Activated naive CD8-positive, alpha-beta T cell treated with anti-CD3 and anti-CD28 coated beads, Interleukin-2, amount 10 ng/mL, durations not matched to agents 7 days and 5 days (primary cell): ENCODE data around the gene PTH1R. TPM values are rescaled to one million over a fixed set of nuclear protein-coding genes. Genes with fewer than 3 reads are reported as not detected.

Source experiments
- ATAC-seq: fragments of 150-1000 bp; cut with Tn5 transposase; one replicate; pipeline ENCODE4 v1.10.0; 2021; ENCODE audit warnings: low read depth, moderate library complexity
- POLR2A ChIA-PET: fragments of 350-600 bp; sonication (Branson Sonifier 250); formaldehyde crosslinking; loops from one replicate; lab custom pipeline; 2021; ENCODE audit warnings: antibody characterized with exemption; lab: Charles Lee
- DNase-seq: peaks from one replicate; pipeline ENCODE4 v3.0.0; 2021
- H3K27ac Mint-ChIP-seq: one replicate; pipeline ENCODE4 v1.8.0; 2022; ENCODE audit warnings: mild to moderate bottlenecking, mixed read lengths
- H3K27me3 Mint-ChIP-seq: one replicate; pipeline ENCODE4 v1.8.0; 2022; ENCODE audit warnings: mild to moderate bottlenecking, moderate library complexity, mixed read lengths
- H3K36me3 Mint-ChIP-seq: one replicate; pipeline ENCODE4 v1.8.0; 2021; ENCODE audit warnings: mild to moderate bottlenecking, mixed read lengths
- H3K4me1 Mint-ChIP-seq: one replicate; pipeline ENCODE4 v1.8.0; 2021; ENCODE audit warnings: mixed read lengths
- H3K4me3 Mint-ChIP-seq: one replicate; pipeline ENCODE4 v1.8.0; 2022; ENCODE audit warnings: mild to moderate bottlenecking, moderate library complexity, mixed read lengths
- H3K9me3 Mint-ChIP-seq: one replicate; pipeline ENCODE4 v1.8.0; 2021; ENCODE audit warnings: mixed read lengths
- total RNA-seq, 2 experiments: library from RNA; stranded (reverse); gene quantifications; one replicate each; pipeline ENCODE4 v1.2.3, GENCODE V29; 2021

Gene PTH1R
- total RNA-seq: not detected

DNA sequence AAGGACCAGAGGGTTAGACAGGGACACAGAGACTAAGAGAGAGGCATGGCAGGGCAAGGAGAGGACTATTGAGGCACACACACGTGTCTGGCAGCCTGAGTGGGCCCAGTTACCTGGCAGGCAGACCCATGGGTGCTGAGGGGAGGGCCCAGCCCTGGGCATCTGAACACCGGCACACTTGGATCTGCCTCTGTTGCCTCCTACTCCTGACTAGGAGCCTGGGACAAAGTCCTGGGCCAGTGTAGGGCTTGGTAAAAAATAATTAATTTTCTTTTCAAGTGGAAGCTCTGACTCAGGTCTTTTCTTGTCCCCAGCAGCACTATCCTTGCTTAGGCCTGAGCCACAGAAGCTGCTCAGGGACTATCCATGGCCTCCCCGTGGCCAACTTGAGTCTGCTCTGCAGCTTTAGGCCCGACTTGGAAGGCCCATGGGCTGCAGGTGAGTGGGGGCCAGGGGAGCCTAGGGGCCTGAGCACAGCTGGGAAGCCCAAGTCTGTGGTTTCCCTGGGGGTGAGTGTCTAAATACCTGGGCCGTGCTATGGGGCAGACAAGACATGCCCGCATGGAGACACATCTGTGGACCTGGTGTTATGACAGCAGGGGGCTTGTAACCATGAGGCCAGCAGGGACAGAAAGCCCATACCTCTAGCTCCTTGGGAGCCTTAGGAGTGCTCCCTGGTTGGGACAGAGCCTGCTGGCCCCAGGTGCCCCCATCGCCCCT, at the start of gene PTH1R:
PTH1R (plus strand) TSS at position 316 of the 720 bp plus-strand sequence. CDS start 5,839 bp downstream, outside the sequence.
- H3K4me1 Mint-ChIP-seq: peaks cover 4% of the 10 kb centered on the region
- no peaks in the 10 kb centered on the region for H3K9me3 Mint-ChIP-seq
- POLR2A ChIA-PET: no interaction called here
- ATAC-seq (no peak), DNase-seq (no peak)
- no peak within 1 kb of the TSS for H3K27ac Mint-ChIP-seq
- no peak within 1 kb of the TSS for H3K4me3 Mint-ChIP-seq
- peaks cover 29% of the 10 kb centered on the region for H3K27me3 Mint-ChIP-seq
- no peaks in the 10 kb centered on the region for H3K36me3 Mint-ChIP-seq

DNA sequence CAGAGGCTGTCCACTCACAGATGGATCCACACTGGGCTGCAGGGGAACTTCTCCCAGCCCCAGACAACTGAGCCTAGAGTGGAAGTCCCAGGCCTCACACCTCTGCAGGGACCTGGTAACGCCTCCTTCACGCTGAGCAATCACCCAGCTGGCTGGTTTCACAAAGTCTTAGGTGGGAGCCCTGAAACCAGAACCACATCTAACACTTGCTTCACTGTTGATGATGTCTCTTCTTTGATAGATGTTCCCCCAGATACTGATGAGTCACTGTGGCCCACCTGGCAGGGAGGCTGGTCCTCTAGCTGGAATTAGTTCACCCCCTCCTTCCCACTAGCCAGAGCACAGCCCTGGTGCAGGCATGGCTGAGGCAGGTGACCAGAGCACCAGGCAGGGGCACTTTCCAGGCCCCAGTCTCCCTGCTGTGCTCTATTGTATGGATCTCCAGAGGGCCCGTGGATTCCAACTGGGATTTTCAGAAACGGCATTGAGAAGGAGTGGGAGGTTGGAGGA, 47.8 kb upstream of the PTH1R start:
- Mint-ChIP-seq H3K4me1 (peaks cover 16% of the 10 kb centered on the region), H3K9me3 (peaks cover 5% of the 10 kb centered on the region), H3K27ac (no peak overlapping the region), H3K4me3 (no peak overlapping the region), H3K27me3 (peaks cover 7% of the 10 kb centered on the region), H3K36me3 (peaks cover 4% of the 10 kb centered on the region)
- POLR2A ChIA-PET: no interaction called here
- peak; percentile 28 for DNase-seq
- peak; percentile 75 for ATAC-seq

DNA sequence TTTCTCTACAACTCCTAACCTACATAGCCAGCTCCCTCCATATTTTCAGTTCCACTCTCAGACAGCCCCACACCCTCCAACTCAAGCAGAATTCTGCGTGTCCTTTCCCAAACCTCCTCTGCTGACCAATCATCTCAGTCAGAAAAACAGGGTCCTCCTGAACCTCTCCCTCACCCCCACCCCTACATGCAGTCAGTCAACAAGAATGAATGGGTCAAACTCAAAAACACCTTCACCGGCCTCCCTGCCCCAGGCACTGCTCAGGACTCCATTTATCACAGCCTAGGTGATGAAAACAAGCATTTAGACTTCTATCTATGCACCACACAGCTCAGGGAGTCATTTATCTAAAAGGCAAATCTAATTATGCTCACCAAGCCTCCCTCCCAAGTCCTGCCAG, 46.7 kb upstream of the PTH1R start:
- ATAC-seq: no peak
- POLR2A ChIA-PET: no interaction called here
- H3K9me3 Mint-ChIP-seq: peaks cover 5% of the 10 kb centered on the region
- H3K36me3 Mint-ChIP-seq: peaks cover 4% of the 10 kb centered on the region
- no peak overlapping the region for H3K27ac Mint-ChIP-seq
- H3K27me3 Mint-ChIP-seq: peaks cover 3% of the 10 kb centered on the region
- H3K4me1 Mint-ChIP-seq: peaks cover 16% of the 10 kb centered on the region
- DNase-seq: no peak
- H3K4me3 Mint-ChIP-seq: no peak overlapping the region

DNA sequence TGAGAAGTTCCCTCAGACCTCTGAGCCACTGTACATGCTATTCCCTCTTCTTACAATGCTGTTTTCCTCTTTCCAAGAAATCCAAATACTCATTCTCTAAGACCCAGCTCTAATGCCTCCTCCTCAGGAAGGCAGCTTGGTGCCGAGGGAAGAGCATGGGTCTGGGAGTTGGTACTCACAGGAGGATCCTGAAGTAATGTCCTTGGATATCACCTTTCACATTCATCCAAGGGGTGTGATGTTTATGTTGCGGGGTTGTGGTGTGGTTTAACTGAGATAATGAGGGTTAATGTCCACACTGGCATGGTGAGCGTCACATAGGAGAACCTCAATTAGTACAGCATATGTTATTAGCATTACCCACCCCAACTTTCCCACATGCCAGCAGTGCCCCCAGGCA, 46.2 kb upstream of the PTH1R start:
- no peak for DNase-seq
- H3K9me3 Mint-ChIP-seq: peaks cover 5% of the 10 kb centered on the region
- H3K4me3 Mint-ChIP-seq: no peak overlapping the region
- H3K36me3 Mint-ChIP-seq: peaks cover 4% of the 10 kb centered on the region
- ATAC-seq: no peak
- H3K27me3 Mint-ChIP-seq: peaks cover 3% of the 10 kb centered on the region
- peaks cover 16% of the 10 kb centered on the region for H3K4me1 Mint-ChIP-seq
- POLR2A ChIA-PET: no interaction called here
- H3K27ac Mint-ChIP-seq: no peak overlapping the region

DNA sequence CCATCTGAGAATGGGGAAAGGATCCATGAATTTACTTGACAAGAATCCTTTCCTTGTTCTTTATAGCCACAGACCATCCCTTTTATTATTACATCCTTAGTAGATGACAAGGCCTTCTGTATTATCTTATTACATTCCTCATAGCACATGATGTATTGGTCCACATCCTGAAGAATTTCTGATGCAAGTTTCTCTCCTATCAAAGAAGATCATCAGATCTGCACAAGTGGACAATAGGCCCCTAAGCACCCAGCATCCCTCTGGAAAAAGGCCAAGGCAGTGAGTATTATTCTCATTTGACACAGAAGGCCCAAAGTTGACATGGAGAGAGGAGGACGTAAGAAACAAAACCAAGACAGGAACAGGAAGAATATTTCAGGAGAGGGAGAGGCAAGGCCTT, 45.7 kb upstream of the PTH1R start:
- H3K27me3 Mint-ChIP-seq: no peaks in the 10 kb centered on the region
- H3K4me3 Mint-ChIP-seq: no peak overlapping the region
- POLR2A ChIA-PET: no interaction called here
- no peak overlapping the region for H3K27ac Mint-ChIP-seq
- ATAC-seq (no peak), DNase-seq (no peak)
- H3K9me3 Mint-ChIP-seq: peaks cover 5% of the 10 kb centered on the region
- H3K4me1 Mint-ChIP-seq: peaks cover 16% of the 10 kb centered on the region
- H3K36me3 Mint-ChIP-seq: peaks cover 4% of the 10 kb centered on the region

DNA sequence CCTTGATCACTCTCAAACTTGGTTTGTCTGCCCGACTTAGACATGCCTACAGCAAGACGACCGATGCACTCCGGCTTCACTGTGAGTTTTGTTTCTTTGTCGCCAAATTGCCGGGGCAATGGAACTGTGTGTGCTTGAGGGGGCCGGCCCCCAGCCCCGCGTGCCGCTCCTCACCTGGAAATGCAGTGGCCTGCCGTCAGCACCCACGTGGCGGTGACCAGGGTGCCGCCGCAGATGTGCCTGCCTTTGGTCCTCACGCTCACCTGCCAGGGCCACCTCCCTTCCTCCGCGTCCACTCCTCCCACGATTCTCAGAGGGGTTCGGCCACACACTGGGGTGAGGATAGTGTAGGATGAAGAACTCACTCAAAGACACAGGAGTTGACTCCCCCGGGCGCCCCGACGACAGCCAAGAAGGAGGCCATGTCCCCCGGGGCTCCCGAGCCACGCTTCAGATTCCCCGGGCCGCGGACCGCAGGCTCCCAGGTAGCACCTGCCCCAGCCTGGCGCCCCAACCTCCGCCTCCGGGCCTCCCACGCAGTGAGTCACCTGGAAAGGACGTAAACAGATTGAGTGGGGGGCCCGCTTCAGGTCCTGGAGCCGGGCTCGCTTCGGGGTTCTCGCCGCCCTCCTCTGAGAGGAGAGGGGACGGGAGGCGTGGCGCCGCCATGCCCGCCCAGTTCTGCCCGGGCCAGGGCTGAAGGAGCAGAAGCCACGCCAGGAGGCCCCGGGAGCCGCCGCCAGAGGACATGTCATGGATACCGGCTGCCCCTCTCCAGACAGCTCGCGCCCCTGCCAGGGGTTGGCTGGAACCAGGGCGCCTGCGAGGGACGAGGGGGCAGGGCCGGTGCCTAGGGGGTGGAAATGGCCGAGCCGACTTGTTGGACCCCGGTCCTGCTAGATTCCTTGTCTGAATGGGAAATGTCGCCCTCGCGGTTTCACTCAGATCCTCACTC, 43.9 kb upstream of the PTH1R start:
- no peak for DNase-seq
- POLR2A ChIA-PET: no interaction called here
- Mint-ChIP-seq H3K27me3 (peaks cover 4% of the 10 kb centered on the region), H3K36me3 (peaks cover 4% of the 10 kb centered on the region), H3K4me3 (no peak overlapping the region), H3K27ac (no peak overlapping the region), H3K4me1 (peaks cover 10% of the 10 kb centered on the region), H3K9me3 (peaks cover 18% of the 10 kb centered on the region)
- no peak for ATAC-seq

DNA sequence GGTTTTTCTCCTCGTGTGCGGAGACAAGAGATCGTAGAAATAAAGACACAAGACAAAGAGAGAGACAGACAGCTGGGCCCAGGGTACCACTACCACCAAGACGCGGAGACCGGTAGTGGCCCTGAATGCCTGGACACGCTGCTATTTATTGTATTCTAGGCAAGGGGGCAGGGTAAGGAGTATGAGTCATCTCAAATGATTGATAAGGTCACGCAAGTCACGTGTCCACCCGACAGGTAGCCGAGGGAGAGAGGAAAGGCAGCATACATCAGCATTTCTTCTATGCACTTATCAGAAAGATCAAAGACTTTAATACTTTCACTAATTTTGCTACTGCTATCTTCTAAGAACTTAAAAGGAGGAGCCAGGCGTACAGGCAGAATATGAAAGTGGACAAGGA, 42.5 kb upstream of the PTH1R start:
- Mint-ChIP-seq H3K4me3 (no peak overlapping the region), H3K36me3 (peaks cover 7% of the 10 kb centered on the region), H3K27ac (no peak overlapping the region), H3K9me3 (peaks cover 20% of the 10 kb centered on the region), H3K27me3 (peaks cover 4% of the 10 kb centered on the region), H3K4me1 (peaks cover 2% of the 10 kb centered on the region)
- ATAC-seq: no peak
- no peak for DNase-seq
- POLR2A ChIA-PET: no interaction called here

DNA sequence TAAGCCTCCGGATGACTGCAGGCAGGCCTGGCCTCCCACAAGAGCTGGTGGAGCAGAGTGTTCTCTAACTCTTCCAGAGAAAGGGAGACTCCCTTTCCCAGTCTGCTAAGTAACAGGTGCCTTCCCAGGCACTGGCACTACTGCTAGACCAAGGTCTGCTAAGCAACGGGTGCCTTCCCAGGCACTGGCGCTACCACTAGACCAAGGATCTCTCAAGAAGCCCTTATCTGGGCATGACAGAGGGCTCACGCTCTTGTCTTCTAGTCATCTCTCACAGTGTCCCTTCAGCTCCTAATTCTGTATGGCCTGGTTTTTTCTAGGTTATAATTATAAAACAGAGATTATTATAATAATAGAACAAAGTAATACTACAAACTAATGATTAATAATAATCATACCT, 42.0 kb upstream of the PTH1R start:
- peaks cover 2% of the 10 kb centered on the region for H3K4me1 Mint-ChIP-seq
- peaks cover 24% of the 10 kb centered on the region for H3K9me3 Mint-ChIP-seq
- POLR2A ChIA-PET: no interaction called here
- ATAC-seq (no peak), DNase-seq (no peak)
- no peak overlapping the region for H3K27ac Mint-ChIP-seq
- no peak overlapping the region for H3K4me3 Mint-ChIP-seq
- H3K27me3 Mint-ChIP-seq: peaks cover 4% of the 10 kb centered on the region
- H3K36me3 Mint-ChIP-seq: peaks cover 7% of the 10 kb centered on the region

DNA sequence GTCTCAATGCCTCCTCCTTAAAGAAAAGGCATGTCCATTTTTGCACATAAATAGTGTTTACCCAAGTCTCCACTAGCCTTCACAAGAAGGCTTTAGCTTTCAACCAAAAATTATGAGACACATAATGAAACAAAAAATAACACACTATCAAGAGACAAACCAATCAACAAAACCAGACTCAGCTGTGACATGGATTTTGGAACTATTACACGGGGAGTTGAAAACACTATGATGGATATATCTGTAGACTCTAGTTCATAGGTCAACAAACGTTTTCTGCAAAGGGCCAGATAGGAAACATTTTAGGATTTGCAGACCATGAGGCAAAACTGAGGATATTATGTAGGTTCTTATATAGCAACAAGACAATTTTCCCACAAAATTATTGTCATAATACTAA, 39.2 kb upstream of the PTH1R start:
- Mint-ChIP-seq H3K9me3 (peaks cover 34% of the 10 kb centered on the region), H3K27me3 (peaks cover 22% of the 10 kb centered on the region), H3K4me3 (no peak overlapping the region), H3K4me1 (no peaks in the 10 kb centered on the region), H3K27ac (no peak overlapping the region), H3K36me3 (peaks cover 3% of the 10 kb centered on the region)
- ATAC-seq (no peak), DNase-seq (no peak)
- POLR2A ChIA-PET: no interaction called here

DNA sequence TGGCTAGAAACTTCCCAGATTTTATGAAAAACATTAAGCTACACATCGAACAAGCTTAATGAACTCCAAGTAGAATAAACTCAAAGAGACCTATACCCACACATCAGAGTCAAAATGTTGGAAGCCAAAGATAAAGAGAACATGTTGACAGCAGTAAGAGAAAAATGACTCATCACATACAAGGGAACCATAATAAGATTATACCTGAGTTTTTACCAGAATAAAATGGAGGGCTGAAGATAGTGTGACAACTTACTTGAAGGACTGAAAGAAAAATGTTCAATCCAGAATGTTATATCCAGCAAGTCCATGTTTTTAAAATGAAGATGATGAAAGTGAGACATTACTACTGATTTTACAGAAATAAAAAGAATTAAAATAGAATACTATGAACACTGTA, 37.0 kb upstream of the PTH1R start:
- POLR2A ChIA-PET: no interaction called here

DNA sequence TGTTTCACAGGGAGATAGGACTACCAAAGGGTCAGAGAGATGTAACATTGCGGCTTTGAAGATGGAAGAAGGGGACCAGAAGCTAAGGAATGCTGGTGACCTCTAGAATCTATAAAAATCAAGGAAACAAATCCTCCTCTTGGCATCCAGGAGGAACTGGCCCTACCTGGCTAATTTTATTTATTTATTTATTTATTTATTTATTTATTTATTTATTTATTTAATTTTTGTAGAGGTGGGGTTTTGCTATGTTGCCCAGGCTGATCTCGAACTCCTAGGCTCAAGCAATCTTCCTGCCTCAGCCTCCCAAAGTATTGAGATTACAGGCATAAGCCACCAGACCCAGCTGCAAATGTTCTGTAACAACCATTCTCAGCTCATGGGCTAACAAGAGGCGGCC, 34.0 kb upstream of the PTH1R start:
- Mint-ChIP-seq H3K27me3 (peaks cover 31% of the 10 kb centered on the region), H3K9me3 (peaks cover 21% of the 10 kb centered on the region), H3K36me3 (peaks cover 3% of the 10 kb centered on the region), H3K27ac (no peak overlapping the region), H3K4me3 (no peak overlapping the region), H3K4me1 (no peaks in the 10 kb centered on the region)
- POLR2A ChIA-PET: no interaction called here
- no peak for DNase-seq
- ATAC-seq: no peak

More for the DNA sequence above, 37.0 kb upstream of the PTH1R start:
- DNase-seq: no peak
- H3K4me1 Mint-ChIP-seq: no peaks in the 10 kb centered on the region
- peaks cover 32% of the 10 kb centered on the region for H3K27me3 Mint-ChIP-seq
- peaks cover 3% of the 10 kb centered on the region for H3K36me3 Mint-ChIP-seq
- no peak for ATAC-seq
- H3K27ac Mint-ChIP-seq: no peak overlapping the region
- no peak overlapping the region for H3K4me3 Mint-ChIP-seq
- H3K9me3 Mint-ChIP-seq: peaks cover 34% of the 10 kb centered on the region

DNA sequence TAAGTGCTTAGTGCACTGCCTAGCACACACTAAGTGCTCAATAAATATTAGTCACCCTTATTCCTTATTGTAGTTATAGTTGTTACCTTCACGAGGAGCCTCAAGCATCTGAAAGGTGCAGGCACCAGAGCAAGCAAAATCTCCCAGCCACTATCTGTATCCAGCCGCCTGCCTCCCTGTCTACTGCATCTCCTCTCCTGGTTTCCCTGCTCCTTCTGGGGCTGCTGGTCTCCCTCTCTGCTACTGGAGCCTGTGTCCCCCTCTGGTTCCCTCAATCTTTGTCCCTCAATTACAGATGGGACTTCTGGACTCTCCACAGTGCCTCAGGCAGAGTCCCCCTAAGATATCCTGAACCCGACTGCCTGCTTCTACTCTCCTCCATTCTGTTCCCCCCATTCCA, 33.1 kb upstream of the PTH1R start:
- peak overlapping the region; percentile 31 for H3K4me3 Mint-ChIP-seq
- peaks cover 14% of the 10 kb centered on the region for H3K9me3 Mint-ChIP-seq
- no peaks in the 10 kb centered on the region for H3K36me3 Mint-ChIP-seq
- H3K4me1 Mint-ChIP-seq: no peaks in the 10 kb centered on the region
- no peak for DNase-seq
- no peak for ATAC-seq
- H3K27ac Mint-ChIP-seq: peak overlapping the region; percentile 31
- H3K27me3 Mint-ChIP-seq: peaks cover 31% of the 10 kb centered on the region
- POLR2A ChIA-PET: no interaction called here

DNA sequence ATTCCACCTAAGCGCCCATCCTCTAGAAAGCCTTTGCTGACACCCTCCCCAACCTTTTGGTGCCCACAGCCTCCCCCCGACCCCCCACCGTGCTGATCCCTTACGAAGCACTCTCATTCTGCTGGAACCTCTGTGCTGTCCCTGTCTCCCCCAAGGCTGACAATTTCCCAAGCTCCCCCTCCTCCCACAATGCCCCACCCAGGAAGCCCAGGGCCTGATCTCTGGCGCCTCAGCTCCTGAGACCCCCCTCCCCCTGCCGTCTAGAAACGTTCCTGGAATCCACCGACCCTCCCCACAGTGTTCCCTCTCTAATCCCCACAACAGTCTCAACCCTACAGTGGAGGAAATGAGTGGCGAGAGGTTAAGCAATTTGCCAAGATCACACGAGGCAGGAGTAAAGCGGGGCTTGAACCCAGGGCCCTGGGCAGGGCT, 32.6 kb upstream of the PTH1R start:
- POLR2A ChIA-PET: interaction anchor here (1.0 kb wide), 1 partner anchor 306 kb away, joined by 3 read pairs; no protein-coding TSS in a partner anchor
- no peaks in the 10 kb centered on the region for H3K36me3 Mint-ChIP-seq
- no peaks in the 10 kb centered on the region for H3K4me1 Mint-ChIP-seq
- H3K4me3 Mint-ChIP-seq: peak overlapping the region; percentile 78
- peaks cover 31% of the 10 kb centered on the region for H3K27me3 Mint-ChIP-seq
- DNase-seq (no peak), ATAC-seq (no peak)
- H3K27ac Mint-ChIP-seq: peak overlapping the region; percentile 83
- H3K9me3 Mint-ChIP-seq: peaks cover 13% of the 10 kb centered on the region
